ENCODE results near the gene PAK2. TPM values are rescaled to one million over a fixed set of nuclear protein-coding genes. Genes with fewer than 3 reads are reported as not detected.

PAK2 gene
- total RNA-seq: 32.6 and 32.9 TPM in 2 replicates

GRCh38 chr3:196739671-196740480 is at the start of gene PAK2:
PAK2 (plus strand) TSS chr3:196739857; CDS start chr3:196782647, 42,790 bp downstream.

GRCh38 chr3:196711838-196712513 is 27.7 kb upstream of the PAK2 start, which contains the start of the genes CEP19 and PIGX:
CEP19 (minus strand) TSS chr3:196712250; CDS start chr3:196708657, 3,593 bp downstream.
PIGX (plus strand) TSS chr3:196712377.

GRCh38 chr3:196867507-196868296 is 128.0 kb downstream of the PAK2 start, which contains the start of gene SENP5:
SENP5 (plus strand) TSS chr3:196867920; CDS start chr3:196885182, 17,262 bp downstream.

Other genes starting within 250 kb of the PAK2 start
- gene RNF168, start 236.1 kb upstream of the PAK2 start, total RNA-seq: 14.0 and 14.9 TPM in 2 replicates
- not detected in 2 replicates for gene SMCO1, start 224.5 kb upstream of the PAK2 start, total RNA-seq
- gene WDR53, start 171.3 kb upstream of the PAK2 start, total RNA-seq: 3.2 and 4.9 TPM in 2 replicates
- 4.4 and 5.9 TPM in 2 replicates for gene FBXO45, start 171.2 kb upstream of the PAK2 start, total RNA-seq
- gene NRROS, start 100.2 kb upstream of the PAK2 start, total RNA-seq: 0.59 and 1.5 TPM in 2 replicates
- 3.2 and 4.7 TPM in 2 replicates for gene CEP19, start 27.6 kb upstream of the PAK2 start, total RNA-seq
- gene PIGX, start 27.5 kb upstream of the PAK2 start, total RNA-seq: 19.4 and 27.7 TPM in 2 replicates
- gene SENP5, start 128.1 kb downstream of the PAK2 start, total RNA-seq: 11.2 and 15.3 TPM in 2 replicates
- 45.1 and 49.7 TPM in 2 replicates for gene NCBP2, start 202.7 kb downstream of the PAK2 start, total RNA-seq
- gene PIGZ, start 229.0 kb downstream of the PAK2 start, total RNA-seq: 10.6 and 13.3 TPM in 2 replicates